ENCODE results near the gene SLC35E2B.
A peak's percentile ranks its signal among the peaks of the same experiment; 100 is the strongest.
"Not testable (repeated sequence)": the region's sequence is repeated elsewhere in the genome, so short reads cannot be mapped to it uniquely, and the experiment has no call there.

SLC35E2B gene

DNA sequence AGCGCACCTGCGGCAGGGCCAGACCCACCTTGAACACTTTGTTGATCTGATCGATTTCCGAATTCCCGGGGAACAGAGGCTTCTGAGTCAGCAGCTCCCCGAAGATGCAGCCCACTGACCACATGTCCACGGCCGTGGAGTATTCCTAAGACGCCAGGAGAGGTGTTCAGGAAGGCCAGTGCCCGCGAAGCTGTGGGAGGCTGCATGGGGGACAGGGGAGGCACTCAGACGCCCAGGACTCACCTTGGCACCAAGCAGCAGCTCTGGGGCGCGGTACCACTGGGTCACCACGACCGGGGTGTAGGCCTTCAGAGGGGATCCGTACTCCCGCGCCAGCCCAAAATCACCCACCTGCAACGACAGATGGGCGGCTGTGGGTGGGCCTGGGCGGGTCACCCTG is 11.2 kb upstream of the SLC35E2B start:
- no peak for DNase-seq (ENCODE audit: low read depth in 2 of 2)

DNA sequence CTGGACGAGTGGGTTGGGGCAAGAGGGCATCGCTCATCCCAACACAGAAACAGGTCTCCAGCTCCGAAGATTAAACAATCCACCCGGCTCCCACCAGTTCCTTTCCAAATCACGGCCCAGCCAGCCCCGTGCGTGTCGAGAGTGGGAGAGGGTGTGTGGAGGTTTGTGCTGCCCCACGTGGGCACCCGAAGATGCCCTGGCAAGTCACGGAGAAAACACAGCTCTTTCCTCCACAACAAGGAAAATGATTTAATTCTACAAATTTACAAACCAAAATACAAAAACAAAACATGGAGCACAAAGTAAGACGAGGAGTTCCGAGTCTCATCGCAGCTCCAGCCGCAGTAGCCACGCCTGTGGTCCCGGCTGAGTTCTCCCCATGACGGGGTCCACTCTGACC is 9.9 kb upstream of the SLC35E2B start:
- not testable (repeated sequence) for DNase-seq (ENCODE audit: low read depth in 2 of 2)

DNA sequence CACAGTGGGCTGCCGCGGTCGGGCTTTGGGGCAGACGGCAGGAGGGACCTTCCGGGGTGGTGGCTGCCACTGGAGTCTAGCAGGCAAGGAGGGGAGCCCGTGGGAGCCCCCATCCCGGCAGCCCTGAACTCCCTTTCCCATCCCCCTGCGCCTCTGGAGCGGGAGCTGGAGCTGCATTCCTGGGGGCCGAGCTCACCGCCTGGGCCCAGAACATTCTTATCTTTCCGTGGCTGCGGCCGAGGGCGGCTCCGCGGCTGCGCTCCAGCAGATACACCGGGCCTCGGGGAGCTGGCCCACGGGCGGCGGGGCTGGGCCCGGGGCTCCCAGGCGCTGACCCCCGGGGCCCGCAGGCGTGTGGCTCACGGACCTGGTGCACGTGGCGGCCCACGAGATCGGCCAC is 8.0 kb upstream of the SLC35E2B start:
- not testable (repeated sequence) for DNase-seq (ENCODE audit: low read depth in 2 of 2)

DNA sequence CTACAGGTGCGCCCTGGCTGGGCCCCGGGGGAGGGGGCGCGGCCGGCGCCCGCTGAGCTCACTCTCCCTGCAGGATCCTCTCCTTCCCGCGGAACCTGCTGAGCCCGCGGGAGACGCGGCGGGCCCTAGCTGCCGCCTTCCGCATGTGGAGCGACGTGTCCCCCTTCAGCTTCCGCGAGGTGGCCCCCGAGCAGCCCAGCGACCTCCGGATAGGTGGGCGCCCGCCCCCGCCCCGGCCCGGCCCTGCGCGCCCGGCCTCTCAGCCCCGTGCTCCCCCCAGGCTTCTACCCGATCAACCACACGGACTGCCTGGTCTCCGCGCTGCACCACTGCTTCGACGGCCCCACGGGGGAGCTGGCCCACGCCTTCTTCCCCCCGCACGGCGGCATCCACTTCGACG is 7.5 kb upstream of the SLC35E2B start:
- DNase-seq (ENCODE audit: low read depth in 2 of 2): not testable (repeated sequence)

DNA sequence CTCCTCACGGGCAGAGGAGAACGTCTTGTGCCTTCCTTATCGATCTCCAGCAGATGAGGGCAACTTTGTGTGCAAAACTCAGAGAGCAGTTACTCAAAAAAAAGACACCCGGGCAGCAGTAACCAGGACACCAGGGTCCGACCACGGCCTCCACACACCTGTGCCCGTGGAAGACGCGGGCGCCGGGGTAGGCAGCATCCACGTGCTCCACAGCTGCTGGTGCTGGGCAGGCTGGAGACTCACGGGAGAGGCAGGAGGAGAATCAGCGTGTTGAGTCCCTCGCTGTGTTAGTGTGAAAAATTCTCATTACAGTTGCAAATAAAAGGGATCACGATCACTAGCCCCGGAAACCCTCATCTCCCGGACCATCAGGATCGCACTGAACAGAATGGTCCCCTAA is 6.5 kb upstream of the SLC35E2B start:
- not testable (repeated sequence) for DNase-seq (ENCODE audit: low read depth in 2 of 2)

DNA sequence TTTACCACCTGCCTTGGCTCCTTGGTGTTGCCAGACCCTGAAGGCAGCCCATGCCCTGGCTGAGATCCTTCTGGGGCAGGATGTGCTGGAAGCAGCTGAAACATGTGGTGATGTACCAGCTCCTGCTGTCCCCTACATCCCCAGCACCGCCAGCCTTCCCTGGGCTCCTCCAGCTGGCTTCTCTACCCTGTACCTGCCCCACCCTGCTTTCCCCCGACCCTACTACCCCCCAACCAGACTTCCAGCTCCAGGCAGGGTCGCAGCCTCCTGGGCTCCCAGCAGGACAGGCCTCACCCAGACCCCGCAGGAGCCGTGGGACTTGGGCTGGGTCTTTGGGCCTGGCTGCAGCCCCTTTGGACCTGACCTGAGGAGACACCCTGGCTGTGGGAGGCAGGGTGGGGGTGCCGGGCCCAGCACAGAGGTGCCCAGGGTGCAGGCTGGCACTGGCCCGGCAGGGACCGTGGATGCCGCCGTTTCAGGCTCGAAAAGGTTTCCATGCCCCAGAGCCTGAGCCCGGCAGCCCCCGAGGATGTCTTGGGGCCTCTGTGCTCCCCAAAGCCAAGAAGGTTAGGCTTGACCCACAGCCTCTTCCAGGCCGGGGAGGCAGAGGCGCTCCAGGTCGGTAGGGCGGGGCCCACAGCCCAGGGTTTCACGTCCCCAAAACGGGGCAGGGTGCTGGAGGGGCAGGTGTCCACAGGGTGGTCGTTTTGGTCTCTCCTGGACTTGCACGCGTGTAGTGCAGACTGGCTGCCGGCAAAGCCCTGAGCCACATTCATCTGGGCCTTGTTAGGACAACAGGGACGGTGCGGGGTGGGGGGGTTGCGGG is 5.0 kb upstream of the SLC35E2B start:
- DNase-seq (ENCODE audit: low read depth in 2 of 2): not testable (repeated sequence)

DNA sequence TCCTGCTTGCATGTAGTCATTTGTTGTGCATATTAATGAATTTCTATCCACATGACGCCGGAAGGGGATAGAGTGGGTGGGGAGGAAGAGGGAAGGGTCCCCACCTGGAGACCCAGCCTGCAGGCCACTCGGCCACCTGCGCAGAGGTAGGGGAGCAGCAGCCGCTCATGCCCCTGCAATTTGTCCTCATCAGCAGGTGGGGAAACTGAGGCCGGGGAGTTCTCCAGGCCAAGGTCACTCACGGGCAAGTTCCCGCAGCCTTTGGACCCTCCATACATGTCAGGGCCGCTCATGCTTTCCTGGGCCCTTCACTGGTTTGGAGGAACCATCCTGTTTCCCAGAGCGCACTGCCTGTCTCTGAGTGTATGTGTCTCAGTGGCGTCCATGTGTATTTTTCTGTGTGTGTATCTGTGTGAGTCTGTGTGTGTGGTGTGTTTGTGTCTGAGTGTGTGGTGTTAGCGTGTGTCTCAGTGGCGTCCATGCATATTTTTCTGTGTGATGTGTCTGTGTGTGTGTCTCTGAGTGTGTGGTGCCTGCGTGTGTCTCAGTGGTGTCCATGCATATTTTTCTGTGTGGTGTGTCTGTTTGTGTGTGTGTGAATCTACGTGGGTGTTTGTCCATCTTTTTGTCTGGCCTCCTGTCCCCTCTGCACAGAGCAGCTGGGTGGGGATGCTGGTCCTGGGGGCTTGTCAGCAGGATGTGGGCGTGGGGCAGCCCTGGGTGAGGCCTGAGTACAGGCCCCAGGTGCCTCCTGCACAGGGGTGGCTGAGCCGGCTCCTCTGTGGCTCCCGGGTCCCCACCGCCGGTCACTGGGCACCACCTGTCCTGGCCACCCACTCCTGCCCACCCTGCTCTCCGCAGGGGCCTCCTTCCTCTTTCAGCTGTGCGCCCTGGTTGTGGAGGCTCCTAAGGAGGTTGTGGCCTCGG is 4.1 kb upstream of the SLC35E2B start:
- DNase-seq (ENCODE audit: low read depth in 2 of 2): not testable (repeated sequence)

DNA sequence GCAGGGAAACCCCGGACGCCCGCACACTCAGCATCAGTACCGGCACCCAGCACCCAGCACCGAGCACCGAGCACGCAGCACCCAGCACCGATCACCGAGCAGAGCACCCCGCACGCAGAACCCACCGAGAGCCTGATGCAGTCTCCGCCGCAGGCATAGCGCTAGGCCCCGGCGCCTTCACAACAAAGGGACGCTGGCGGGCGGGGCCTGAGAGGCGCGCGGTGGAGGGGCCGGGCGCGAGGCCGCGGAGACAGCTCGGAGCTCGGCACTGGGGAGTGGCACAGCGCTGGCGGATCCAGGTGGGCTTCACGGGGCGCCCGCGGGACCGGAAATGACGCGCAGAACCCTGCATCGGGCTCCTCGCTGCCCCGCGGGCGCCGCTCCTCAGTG is 276 bp downstream of the SLC35E2B start:
- DNase-seq (ENCODE audit: low read depth in 2 of 2): peak; percentile 56 to 63

DNA sequence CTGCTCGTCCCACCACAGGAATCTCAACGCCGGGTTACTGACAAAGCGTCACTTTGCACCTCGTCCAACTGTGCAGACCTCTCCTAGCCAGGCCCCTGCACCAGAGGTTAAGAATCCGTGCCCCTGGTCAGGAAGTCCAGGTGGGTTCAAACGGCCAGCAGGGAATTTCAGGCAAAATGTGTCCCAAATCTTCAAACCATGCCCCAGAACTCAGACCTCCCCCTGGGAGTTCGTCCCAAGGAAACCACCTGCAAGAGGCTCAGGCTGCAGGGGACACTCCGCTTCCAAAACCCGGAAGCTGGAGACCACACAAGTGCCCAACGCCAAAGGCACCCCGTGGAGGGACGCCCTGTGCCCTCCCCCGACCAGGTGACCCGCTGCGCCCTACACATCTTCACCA is 1.2 kb downstream of the SLC35E2B start:
- not testable (repeated sequence) for DNase-seq (ENCODE audit: low read depth in 2 of 2)

DNA sequence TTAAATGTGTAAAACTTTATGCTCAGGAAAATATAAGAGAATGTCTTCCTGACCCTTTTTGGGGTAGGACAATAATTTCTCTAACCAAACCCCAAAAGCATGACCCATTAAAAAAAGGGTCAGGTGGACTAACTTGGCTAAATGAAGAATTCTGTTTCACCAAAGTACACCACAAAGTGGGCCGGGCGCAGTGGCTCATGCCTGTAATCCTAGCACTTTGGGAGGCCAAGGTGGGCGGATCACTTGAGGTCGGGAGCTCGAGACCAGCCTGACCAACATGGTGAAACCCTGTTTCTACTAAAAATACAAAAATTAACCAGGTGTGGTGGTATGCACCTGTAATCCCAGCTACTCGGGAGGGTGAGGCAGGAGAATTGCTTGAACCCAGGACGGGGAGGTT is 3.1 kb downstream of the SLC35E2B start:
- not testable (repeated sequence) for DNase-seq (ENCODE audit: low read depth in 2 of 2)

DNA sequence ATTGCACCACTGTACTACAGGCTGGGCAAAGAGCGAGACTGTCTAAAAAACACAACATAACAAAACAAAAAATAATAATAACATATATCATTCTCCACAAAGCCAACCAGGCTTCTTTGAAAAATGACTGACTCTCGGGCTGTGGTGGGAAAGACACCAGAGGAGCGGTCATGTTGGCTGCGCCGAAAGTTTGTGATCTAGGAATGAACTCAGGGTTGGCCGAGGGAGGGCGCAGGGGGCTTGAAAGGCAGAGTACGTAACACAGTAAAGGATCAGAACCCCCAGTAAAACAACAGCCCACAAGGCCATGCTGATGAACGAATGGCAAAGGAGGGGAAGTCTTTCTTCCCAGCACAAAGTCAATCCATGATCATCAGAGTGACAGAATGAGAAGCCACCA is 4.7 kb downstream of the SLC35E2B start:
- no peak for DNase-seq (ENCODE audit: low read depth in 2 of 2)

DNA sequence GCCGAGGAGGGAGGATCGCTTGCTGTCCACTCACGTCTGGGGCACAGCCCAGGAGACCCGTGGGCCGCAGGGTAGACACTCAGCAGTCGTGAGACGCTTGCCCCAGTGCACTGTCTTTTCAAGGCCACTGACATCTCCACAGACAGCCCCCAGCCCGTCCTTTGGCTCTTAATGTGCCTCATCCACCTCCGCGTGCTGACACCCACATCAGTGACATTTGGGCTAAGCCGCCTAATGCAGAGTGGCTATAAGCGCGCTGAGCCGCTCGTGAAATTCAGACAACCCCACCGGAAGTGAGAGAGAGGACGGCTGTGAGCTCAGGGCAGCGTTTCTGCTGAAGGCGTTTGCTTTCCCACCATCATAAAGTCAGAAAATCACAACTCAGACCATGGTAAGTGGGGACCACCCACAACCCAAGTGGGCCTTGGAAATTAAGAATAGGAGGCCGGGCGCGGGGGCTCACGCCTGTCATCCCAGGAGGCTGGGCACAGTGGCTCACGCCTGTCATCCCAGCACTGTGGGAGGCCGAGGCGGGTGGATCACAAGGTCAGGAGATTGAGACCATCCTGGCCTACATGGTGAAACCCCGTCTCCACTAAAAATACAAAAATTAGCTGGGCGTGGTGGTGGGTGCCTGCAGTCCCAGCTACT is 8.4 kb downstream of the SLC35E2B start:
- DNase-seq (ENCODE audit: low read depth in 2 of 2): no peak

DNA sequence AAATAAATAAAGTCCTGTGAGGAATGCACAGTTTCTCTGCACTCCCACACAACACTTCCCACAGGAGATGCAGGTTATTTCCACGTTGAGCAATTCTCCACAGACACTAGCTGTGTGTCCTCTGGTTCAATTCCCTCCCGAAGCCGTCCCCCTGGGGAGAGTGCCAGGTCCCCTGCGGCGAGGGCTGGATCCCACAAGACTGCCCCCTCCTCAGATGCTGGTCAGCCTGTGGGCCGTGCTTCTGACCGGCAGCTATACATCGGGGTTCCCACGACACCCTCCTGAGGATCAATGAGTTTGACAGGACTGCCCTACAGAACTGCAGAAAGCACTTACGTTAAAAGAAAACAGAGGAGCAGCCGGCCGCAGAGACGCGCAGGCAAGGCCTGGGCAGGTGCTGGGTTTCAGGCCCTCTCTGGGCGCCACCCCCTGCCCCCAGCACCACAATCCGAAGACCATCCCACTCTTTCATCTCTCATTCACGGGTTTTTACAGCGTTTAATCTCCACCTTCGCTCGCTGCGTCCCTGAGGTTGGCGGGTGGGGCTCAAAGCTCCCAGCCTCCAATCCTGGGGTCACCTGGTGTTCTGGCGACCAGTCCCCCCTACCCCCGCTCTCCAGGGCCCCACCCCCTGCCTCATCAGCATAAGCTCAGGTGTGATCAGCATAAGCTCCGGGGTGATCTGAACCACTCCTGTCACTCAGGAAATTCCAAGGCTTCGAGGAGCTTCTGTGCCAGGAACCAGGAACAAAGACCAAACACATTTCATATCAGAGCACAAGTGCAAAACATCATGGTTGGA is 9.3 kb downstream of the SLC35E2B start:
- no peak for DNase-seq (ENCODE audit: low read depth in 2 of 2)

DNA sequence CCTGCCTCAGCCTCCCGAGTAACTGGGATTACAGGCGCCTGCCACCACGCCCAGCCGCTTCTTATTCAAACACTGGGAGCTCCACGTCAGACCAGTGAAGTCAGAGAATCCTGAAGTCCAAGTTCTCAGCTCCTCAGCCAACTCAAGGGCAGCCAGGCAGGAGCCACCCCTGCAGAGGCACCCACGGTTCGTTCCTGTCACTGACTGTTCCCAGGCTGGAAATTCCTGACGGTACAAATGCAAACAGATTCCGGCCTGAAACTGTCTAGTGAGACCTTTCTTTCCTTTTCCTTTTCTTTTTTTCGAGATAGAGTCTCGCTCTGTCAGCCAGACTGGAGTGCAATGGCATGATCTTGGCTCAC is 11.7 kb downstream of the SLC35E2B start:
- no peak for DNase-seq (ENCODE audit: low read depth in 2 of 2)

DNA sequence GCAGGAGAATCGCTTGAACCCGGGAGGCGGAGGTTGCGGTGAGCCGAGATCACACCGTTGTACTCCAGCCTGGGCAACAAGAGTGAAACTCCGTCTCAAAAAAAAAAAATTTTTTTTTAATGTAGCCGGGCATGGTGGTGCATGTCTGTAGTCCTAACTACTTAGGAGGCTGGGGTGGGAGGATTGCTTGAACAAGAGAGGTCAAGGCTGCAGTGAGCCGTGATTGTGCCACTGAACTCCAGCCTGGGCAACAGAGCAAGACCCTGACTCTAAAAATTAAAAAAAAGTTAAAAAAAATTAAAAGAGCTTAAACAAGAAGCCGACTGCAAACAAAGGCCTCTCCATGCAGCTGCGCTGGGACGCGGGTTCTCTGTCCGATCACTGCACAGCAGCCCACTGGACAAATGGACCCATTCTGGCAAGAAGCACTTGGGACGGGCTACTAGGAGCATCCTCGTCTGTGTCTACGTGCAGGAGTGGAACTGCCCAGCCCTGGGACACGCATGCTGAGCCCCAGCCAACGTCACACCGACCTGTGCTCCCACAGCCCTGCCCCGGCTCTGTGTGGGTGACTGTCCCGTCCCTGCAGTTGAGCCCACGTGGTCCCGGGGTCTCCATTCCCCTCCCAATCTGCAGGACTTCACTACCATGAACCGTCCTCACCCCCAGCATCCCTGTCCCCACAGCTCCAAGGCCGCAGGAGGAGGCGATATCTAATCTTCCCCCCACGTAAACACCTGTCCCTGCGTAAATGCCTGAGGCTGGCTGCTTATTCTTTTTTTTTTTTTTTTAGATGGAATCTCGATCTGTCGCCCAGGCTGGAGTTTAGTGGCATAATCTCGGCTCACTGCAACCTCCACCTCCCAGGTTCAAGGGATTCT is 12.3 kb downstream of the SLC35E2B start:
- DNase-seq (ENCODE audit: low read depth in 2 of 2): no peak

DNA sequence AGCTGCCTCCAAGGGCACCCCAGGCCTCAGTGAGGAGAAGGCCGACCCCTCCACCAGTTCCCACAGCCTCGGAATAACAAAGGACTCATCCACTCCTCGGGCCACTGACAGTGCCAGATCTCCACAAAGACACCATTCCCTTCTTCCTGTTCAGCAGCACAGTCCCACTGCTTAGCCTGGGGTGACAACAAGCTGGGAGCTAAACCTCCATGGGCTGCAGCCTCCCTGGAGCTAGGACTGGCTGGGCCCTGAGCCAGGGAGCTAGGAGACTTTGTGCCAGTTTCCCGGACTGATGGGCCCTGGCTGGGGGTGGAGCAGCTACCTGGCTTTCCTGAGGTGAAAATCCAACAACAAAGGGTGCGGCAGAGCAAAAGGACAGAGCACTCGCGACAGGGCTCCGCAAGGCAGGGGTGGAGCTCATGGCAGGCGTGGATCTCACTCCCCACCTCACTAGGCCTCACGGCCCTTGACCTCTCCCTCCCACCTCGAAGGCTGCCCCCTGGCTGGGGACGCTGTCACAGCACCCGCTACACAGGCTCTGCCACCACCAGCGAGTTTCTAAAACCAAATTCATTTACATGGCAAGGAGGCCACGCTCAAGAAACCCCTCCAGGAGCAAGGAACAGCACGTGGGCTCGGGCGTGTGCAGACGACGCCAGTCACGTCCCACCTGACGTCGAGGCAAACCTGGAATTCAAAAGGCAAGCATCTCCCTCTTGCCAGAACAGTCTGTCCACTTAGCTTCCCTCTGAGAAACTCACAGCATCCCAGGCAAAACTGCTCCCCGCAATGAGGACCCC is 13.8 kb downstream of the SLC35E2B start:
- peak in 1 of 2 experiments; percentile 56 for DNase-seq (ENCODE audit: low read depth in 2 of 2)

DNA sequence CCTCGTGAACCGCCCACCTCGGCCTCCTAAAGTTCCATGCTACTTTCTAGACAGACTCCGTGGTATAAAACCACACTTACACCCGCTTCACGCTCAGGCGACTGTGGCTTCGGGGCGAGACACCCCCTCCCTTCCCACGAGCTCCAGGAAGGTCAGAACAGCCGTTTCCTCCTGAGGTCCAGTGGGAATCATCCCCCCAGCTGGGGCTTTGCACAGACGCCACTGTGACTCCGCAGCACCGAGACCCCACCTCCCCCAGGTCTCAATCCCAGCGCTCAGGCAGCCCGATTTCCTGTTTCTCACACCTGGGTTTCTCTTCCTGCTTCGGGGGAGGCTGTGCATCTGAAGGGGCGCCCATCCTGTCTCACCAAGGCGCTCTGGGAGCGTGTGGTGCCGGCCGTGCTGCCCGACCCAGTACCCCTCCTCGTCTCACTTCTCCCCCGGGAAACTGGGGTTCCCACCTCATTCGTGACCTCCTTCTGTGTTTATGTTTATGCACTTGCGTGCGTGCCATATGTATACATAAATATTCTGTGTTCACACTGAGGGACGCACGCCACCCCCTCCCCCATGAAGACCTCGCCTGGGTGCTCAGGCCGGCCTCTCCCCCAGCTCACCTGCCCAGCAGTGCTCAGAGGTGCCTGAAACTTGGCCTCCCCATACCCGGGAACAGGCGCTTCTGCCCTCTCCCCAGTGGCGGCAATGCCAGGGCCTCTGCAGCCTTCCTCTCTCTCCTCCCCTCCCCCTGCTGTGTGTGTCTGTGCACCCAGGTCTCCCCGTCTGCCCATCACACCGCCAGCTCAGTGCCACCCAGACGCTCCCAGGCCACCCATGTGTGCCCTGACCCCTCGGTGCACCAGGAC is 14.6 kb downstream of the SLC35E2B start:
- DNase-seq (ENCODE audit: low read depth in 2 of 2): peak; percentile 28 to 34

DNA sequence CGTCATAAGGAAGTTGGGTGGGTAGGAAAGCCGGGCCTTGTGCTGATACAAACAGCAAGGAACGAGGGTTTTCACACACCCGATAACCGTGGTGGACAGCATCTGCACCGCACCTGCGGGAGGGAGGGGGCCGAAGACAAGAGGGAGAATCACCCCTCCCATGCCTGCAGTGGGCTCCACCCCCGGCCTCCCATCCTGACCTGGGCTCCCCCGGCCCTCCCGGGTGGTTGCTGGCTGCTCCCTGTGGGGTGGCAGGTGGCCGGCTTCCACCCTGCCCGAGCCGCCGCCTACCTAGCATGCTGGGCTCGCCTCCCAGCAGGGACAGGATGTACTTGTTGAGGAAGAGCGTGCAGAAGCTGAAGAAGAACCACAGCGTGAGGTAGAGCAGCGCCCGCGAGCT is 16.5 kb downstream of the SLC35E2B start:
- DNase-seq (ENCODE audit: low read depth in 2 of 2): not testable (repeated sequence)

DNA sequence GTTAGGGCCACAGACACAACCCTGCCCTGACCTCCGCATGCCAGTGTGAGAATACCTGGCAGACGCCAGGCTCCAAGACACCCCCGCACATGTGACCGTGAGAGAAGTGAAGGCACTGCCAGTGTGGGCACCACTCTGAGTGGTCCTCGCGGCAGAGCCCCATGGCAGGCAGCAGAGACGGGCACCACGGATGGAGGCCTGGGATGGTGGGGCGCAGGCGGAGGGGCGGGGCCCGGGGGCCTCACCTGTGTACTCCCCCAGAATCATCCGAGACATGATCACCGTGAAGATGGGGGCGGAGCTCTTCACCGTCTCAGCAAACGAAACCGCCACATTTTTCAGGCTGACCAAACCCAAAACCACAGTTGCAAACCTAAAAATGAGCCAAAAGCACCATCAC is 17.4 kb downstream of the SLC35E2B start:
- not testable (repeated sequence) for DNase-seq (ENCODE audit: low read depth in 2 of 2)
